H1 (cell line): ENCODE data around the gene PAQR8. TPM values are rescaled to one million over a fixed set of nuclear protein-coding genes. Genes with fewer than 3 reads are reported as not detected.

Source experiments
- CTCF ChIA-PET: fragments of 300-600 bp; sonication (Branson Sonifier 250); formaldehyde crosslinking; loops from one replicate; lab custom pipeline; 2021; ENCODE audit not compliant: partially characterized antibody; lab: Charles Lee
- POLR2A ChIA-PET: fragments of 300-600 bp; sonication (Branson Sonifier 250); formaldehyde crosslinking; loops from one replicate; lab custom pipeline; 2021; ENCODE audit warnings: inconsistent platforms; ENCODE audit not compliant: partially characterized antibody; lab: Charles Lee
- DNase-seq, 2 experiments: peaks; one replicate each; pipeline versions ENCODE4 v3.0.0 to v3.0.0-alpha.2; 2010 to 2022; ENCODE audit warnings: low spot score in 2 of 2, low read depth in 1 of 2, mixed read lengths in 1 of 2
- FAIRE-seq: peaks from 2 replicates; lab custom pipeline; 2011; peaks lifted over from hg19 to GRCh38; lab: Jason Lieb, UNC
- H2AFZ ChIP-seq: 2 replicates; pipeline ENCODE4 v1.8.1; 2012; ENCODE audit warnings: low read length, inconsistent platforms
- H2AK5ac ChIP-seq: 2 replicates; pipeline ENCODE4 v1.6.1; 2013; ENCODE audit warnings: low read depth, low read length
- H2BK120ac ChIP-seq: replicated peaks from 2 replicates; pipeline ENCODE3; 2013; ENCODE audit warnings: low read depth, low read length, inconsistent platforms
- H2BK12ac ChIP-seq: 2 replicates; pipeline ENCODE4 v1.6.1; 2013; ENCODE audit warnings: low read depth, low read length
- H2BK15ac ChIP-seq: 2 replicates; pipeline ENCODE4 v1.6.1; 2013; ENCODE audit warnings: low read length
- H2BK20ac ChIP-seq: 2 replicates; pipeline ENCODE4 v1.6.1; 2013; ENCODE audit warnings: low read length
- H2BK5ac ChIP-seq: 2 replicates; pipeline ENCODE4 v1.6.1; 2013; ENCODE audit warnings: low read depth, low read length
- H3K14ac ChIP-seq: 2 replicates; pipeline ENCODE4 v1.6.1; 2013; ENCODE audit warnings: inconsistent platforms; ENCODE audit not compliant: insufficient read length
- H3K18ac ChIP-seq: 2 replicates; pipeline ENCODE4 v1.6.1; 2013; ENCODE audit warnings: low read length; ENCODE audit errors: extremely low read depth
- H3K23ac ChIP-seq: 2 replicates; pipeline ENCODE4 v1.6.1; 2013; ENCODE audit warnings: inconsistent platforms; ENCODE audit not compliant: insufficient read length
- H3K23me2 ChIP-seq: 2 replicates; pipeline ENCODE4 v1.6.1; 2013; ENCODE audit warnings: low read depth, low read length
- H3K27ac ChIP-seq: 2 replicates; pipeline ENCODE4 v1.6.1; 2011; ENCODE audit warnings: low read depth, low read length, inconsistent platforms
- H3K27me3 ChIP-seq, 4 experiments: replicated peaks in 1 of 4; 1 replicate in 1 of 4; 2 replicates in 3 of 4; pipeline versions ENCODE4 v1.6.1 to v1.8.1; 2011 to 2013; ENCODE audit warnings: low read length in 3 of 4, mild to moderate bottlenecking in 3 of 4, inconsistent platforms in 2 of 4, mixed read lengths in 2 of 4, moderate library complexity in 1 of 4; ENCODE audit not compliant: control insufficient read depth in 3 of 4, insufficient read depth in 3 of 4; ENCODE audit errors: extremely low read depth in 1 of 4
- H3K36me3 ChIP-seq, 4 experiments: 2 replicates each; pipeline versions ENCODE4 v1.6.1 to v1.8.1; 2011 to 2013; ENCODE audit warnings: mild to moderate bottlenecking in 4 of 4, low read length in 3 of 4, moderate library complexity in 2 of 4, control low read depth in 1 of 4, inconsistent platforms in 1 of 4; ENCODE audit not compliant: insufficient read depth in 4 of 4, control insufficient read depth in 2 of 4
- H3K4ac ChIP-seq: replicated peaks from 2 replicates; pipeline ENCODE3; 2013; ENCODE audit warnings: low read length, low read depth, mixed read lengths, inconsistent platforms; ENCODE audit not compliant: insufficient read length
- H3K4me1 ChIP-seq, 4 experiments: replicated peaks in 1 of 4; 1 replicate in 1 of 4; 2 replicates in 3 of 4; pipeline versions ENCODE4 v1.6.1 to v1.8.1; 2011 to 2013; ENCODE audit warnings: low read length in 3 of 4, inconsistent platforms in 2 of 4, mixed read lengths in 1 of 4; ENCODE audit not compliant: insufficient read depth in 4 of 4, control insufficient read depth in 3 of 4
- H3K4me2 ChIP-seq, 2 experiments: 2 replicates each; pipeline versions ENCODE4 v1.6.1 to v1.8.1; 2011 to 2013; ENCODE audit warnings: low read depth in 2 of 2, low read length in 2 of 2, control low read depth in 1 of 2, inconsistent platforms in 1 of 2, mild to moderate bottlenecking in 1 of 2; ENCODE audit not compliant: insufficient read depth in 1 of 2
- H3K4me3 ChIP-seq, 4 experiments: fragments of 200-600, 300-600 bp in 1 of 4; sonication (generic), shearing (Covaris generic), sonication (Bioruptor Twin) in 1 of 4; 2 replicates each; pipeline versions ENCODE4 v1.5.1 to v1.8.1; 2011 to 2016; ENCODE audit warnings: low read length in 4 of 4, low read depth in 3 of 4, control low read depth in 2 of 4, inconsistent platforms in 2 of 4, mild to moderate bottlenecking in 2 of 4, mixed read lengths in 1 of 4, moderate library complexity in 1 of 4; ENCODE audit not compliant: insufficient read depth in 2 of 4; ENCODE audit errors: extremely low read depth in 1 of 4
- H3K56ac ChIP-seq: replicated peaks from 2 replicates; pipeline ENCODE3; 2013; ENCODE audit warnings: low read depth, mild to moderate bottlenecking, mixed read lengths, low read length, inconsistent platforms; ENCODE audit not compliant: insufficient read length
- H3K79me1 ChIP-seq: 2 replicates; pipeline ENCODE4 v1.6.1; 2013; ENCODE audit warnings: low read depth, low read length, control low read depth
- H3K79me2 ChIP-seq, 2 experiments: 2 replicates each; pipeline versions ENCODE4 v1.6.1 to v1.8.1; 2012 to 2013; ENCODE audit warnings: low read length in 2 of 2, mild to moderate bottlenecking in 2 of 2, inconsistent platforms in 1 of 2; ENCODE audit not compliant: insufficient read depth in 2 of 2, control insufficient read depth in 1 of 2
- H3K9ac ChIP-seq, 4 experiments: replicated peaks in 1 of 4; 1 replicate in 1 of 4; 2 replicates in 3 of 4; pipeline versions ENCODE4 v1.6.1 to v1.8.1; 2011 to 2013; ENCODE audit warnings: low read depth in 3 of 4, low read length in 3 of 4, control low read depth in 2 of 4, mild to moderate bottlenecking in 2 of 4, moderate library complexity in 2 of 4, inconsistent platforms in 1 of 4; ENCODE audit errors: extremely low read depth in 1 of 4
- H3K9me3 ChIP-seq, 2 experiments: 2 replicates each; pipeline versions ENCODE4 v1.6.1 to v1.8.1; 2012 to 2013; ENCODE audit warnings: mild to moderate bottlenecking in 2 of 2, moderate library complexity in 2 of 2, control low read depth in 1 of 2, inconsistent platforms in 1 of 2, low read depth in 1 of 2, low read length in 1 of 2, mixed read lengths in 1 of 2; ENCODE audit not compliant: insufficient read depth in 2 of 2
- H4K20me1 ChIP-seq, 2 experiments: replicated peaks in 1 of 2; 2 replicates each; pipeline versions ENCODE3 to v1.8.1; 2011 to 2013; ENCODE audit warnings: inconsistent platforms in 2 of 2, low read length in 2 of 2, mild to moderate bottlenecking in 1 of 2; ENCODE audit not compliant: insufficient read depth in 2 of 2, control insufficient read depth in 1 of 2
- H4K5ac ChIP-seq: 2 replicates; pipeline ENCODE4 v1.6.1; 2013; ENCODE audit warnings: low read length, low read depth, mixed read lengths, inconsistent platforms; ENCODE audit not compliant: insufficient read length
- H4K8ac ChIP-seq: 2 replicates; pipeline ENCODE4 v1.8.0; 2013; ENCODE audit warnings: mild to moderate bottlenecking, moderate library complexity, low read length, inconsistent platforms; ENCODE audit not compliant: insufficient read depth; ENCODE audit errors: extremely low read depth
- H4K91ac ChIP-seq: replicated peaks from 2 replicates; pipeline ENCODE3; 2013; ENCODE audit warnings: low read length, mixed read lengths, inconsistent platforms; ENCODE audit not compliant: insufficient read length
- SP4 ChIP-seq: IDR thresholded peaks from 2 replicates; pipeline ENCODE4 v1.6.1; 2012; ENCODE audit warnings: low read length, inconsistent platforms
- YY1 ChIP-seq: IDR thresholded peaks from 2 replicates; pipeline ENCODE4 v1.6.1; 2011; ENCODE audit warnings: low read depth, mild to moderate bottlenecking, low read length
- WGBS, 2 experiments: shearing (Covaris generic) in 1 of 2; methylation state at CpG; one replicate each; pipeline versions ENCODE4 v1.1.6 to v1.1.7; 2013 to 2015; ENCODE audit warnings: low lambda C conversion rate in 2 of 2, mixed read lengths in 2 of 2, inconsistent platforms in 1 of 2, low coverage in 1 of 2, missing lambda C conversion rate in 1 of 2; ENCODE audit not compliant: insufficient replicate concordance in 2 of 2, insufficient coverage in 1 of 2, insufficient read length in 1 of 2; ENCODE audit errors: extremely low coverage in 1 of 2, missing lambda C conversion rate in 1 of 2; 5-methylcytosine and 5-hydroxymethylcytosine counted together
- polyA plus RNA-seq, 7 experiments: library from polyadenylated mRNA; depleted of rRNA in 3 of 7; stranded (reverse) in 5 of 7; unstranded in 2 of 7; fragments of >200 nt in 5 of 7; fragments of 200-250 nt in 2 of 7; gene quantifications; 1 replicate in 5 of 7; 2 replicates in 1 of 7; 4 replicates in 1 of 7; pipeline versions ENCODE4 v1.2.1 to v1.2.3, GENCODE V29; 2011 to 2013; ENCODE audit warnings: missing spikeins in 2 of 7, mixed read lengths in 2 of 7
- total RNA-seq: library from RNA; stranded (reverse); fragmentation: NEBNext Ultra II Directional; extraction: Animal tissue kit (Norgen Biotek cat#: 25700); gene quantifications from 2 replicates; pipeline ENCODE4 v1.2.1, GENCODE V29; 2021

Gene PAQR8
- total and polyA plus RNA-seq, 2 of the 8 experiments (the other 6 are each of a cell fraction or from before 2014, with no cell fraction given) = 7.6 to 9.6 TPM

GRCh38 chr6:52403086-52403485, 41.1 kb downstream of the PAQR8 start:
- no peak overlapping the region for H3K9ac ChIP-seq
- no peak overlapping the region for H4K91ac ChIP-seq
- no peak overlapping the region for H3K27ac ChIP-seq
- no peak overlapping the region for H2BK120ac ChIP-seq
- H3K23ac ChIP-seq = no peak overlapping the region
- H4K20me1 ChIP-seq = no peaks in the 10 kb centered on the region
- CTCF ChIA-PET = interaction anchor here (1.0 to 11.2 kb wide), 5 partner anchors 9 to 259 kb away, joined by 3 to 175 read pairs (median 5); partner anchors contain the start of gene MCM3
- H2BK5ac ChIP-seq = no peak overlapping the region
- no peak overlapping the region for H3K14ac ChIP-seq
- no peak overlapping the region for H2AK5ac ChIP-seq
- 93% methylated on average over 14 of the region's 26 CpGs; no CpG with 5 or more reads in 1 of the 2 experiments for WGBS, 2 experiments
- no peak overlapping the region for H4K8ac ChIP-seq
- no peaks in the 10 kb centered on the region for H3K27me3 ChIP-seq
- H2BK20ac ChIP-seq = no peak overlapping the region
- H3K18ac ChIP-seq = no peak overlapping the region
- FAIRE-seq = no peak
- H4K5ac ChIP-seq = no peak overlapping the region
- TF ChIP-seq YY1 (no peak), SP4 (no peak)
- H3K23me2 ChIP-seq = no peaks in the 10 kb centered on the region
- no peak overlapping the region for H2BK12ac ChIP-seq
- no peak overlapping the region for H3K56ac ChIP-seq
- no peak overlapping the region for H3K4me2 ChIP-seq
- H3K4me3 ChIP-seq = no peak overlapping the region
- H3K9me3 ChIP-seq = no peaks in the 10 kb centered on the region
- H3K4ac ChIP-seq = no peak overlapping the region
- no peak overlapping the region for H2AFZ ChIP-seq
- POLR2A ChIA-PET = interaction anchor here (9.5 kb wide), 1 partner anchor 119 kb away, joined by 75 read pairs; the partner anchor contains the start of gene MCM3
- no peaks in the 10 kb centered on the region for H3K79me1 ChIP-seq
- DNase-seq = no peak
- no peak overlapping the region for H2BK15ac ChIP-seq
- peaks cover 0 to 4% (median 3%) of the 10 kb centered on the region in 4 experiments; a peak in 3 of 7 replicates for H3K4me1 ChIP-seq
- peaks cover 0 to 6% (median 0%) of the 10 kb centered on the region in 4 experiments; a peak in 2 of 8 replicates for H3K36me3 ChIP-seq
- no peaks in the 10 kb centered on the region for H3K79me2 ChIP-seq
